A549 (cell line): ENCODE measurements around the gene NOX3. TPM values are rescaled to one million over a fixed set of nuclear protein-coding genes. Genes with fewer than 3 reads are reported as not detected.
A peak's percentile ranks its signal among the peaks of the same experiment; 100 is the strongest.

Experiments
- ATAC-seq, 2 experiments: fragments of 200-7000 bp in 1 of 2; fragments of >200 bp in 1 of 2; cut with Nextera tagmentation in 1 of 2; cut with Tn5 transposase in 1 of 2; 3 replicates each; pipeline versions ENCODE4 v1.8.0 to v1.9.1; 2018 to 2020; ENCODE audit warnings: mild to moderate bottlenecking in 1 of 2, moderate library complexity in 1 of 2
- CTCF ChIA-PET: fragments of 300-600 bp; sonication (Branson Sonifier 250); formaldehyde crosslinking; extraction: SDS; loops from one replicate; lab custom pipeline; 2021; ENCODE audit warnings: antibody characterized with exemption, inconsistent platforms; lab: Yijun Ruan, JAX
- POLR2A ChIA-PET: fragments of 350-600 bp; formaldehyde crosslinking; extraction: SDS; loops from one replicate; lab custom pipeline; 2021; ENCODE audit warnings: antibody characterized with exemption, inconsistent platforms; lab: Yijun Ruan, JAX
- DNase-seq, 2 experiments: peaks; one replicate each; pipeline versions ENCODE4 v3.0.0 to v3.0.0-alpha.2; 2011 to 2016; ENCODE audit warnings: low read depth in 1 of 2, low spot score in 1 of 2
- FAIRE-seq: peaks from 2 replicates; lab custom pipeline; 2011; peaks lifted over from hg19 to GRCh38; lab: Jason Lieb, UNC
- H3K27ac ChIP-seq, 2 experiments: fragments of >200 bp; sonication (Bioruptor Twin); formaldehyde crosslinking; 3 replicates each; pipeline ENCODE4 v1.5.1; 2016 to 2017
- H3K4me1 ChIP-seq: fragments of >200 bp; sonication (Bioruptor Twin); formaldehyde crosslinking; 3 replicates; pipeline ENCODE4 v1.6.1; 2016
- H3K4me2 ChIP-seq: fragments of >200 bp; sonication (Bioruptor Twin); formaldehyde crosslinking; 3 replicates; pipeline ENCODE4 v1.6.1; 2016
- H3K4me3 ChIP-seq: fragments of >200 bp; sonication (Bioruptor Twin); formaldehyde crosslinking; 3 replicates; pipeline ENCODE4 v1.5.1; 2016
- H3K9me3 ChIP-seq: fragments of >200 bp; sonication (Bioruptor Twin); formaldehyde crosslinking; 3 replicates; pipeline ENCODE4 v1.6.1; 2016
- CHD2 ChIP-seq: fragments of 150-350 bp; IDR thresholded peaks from 2 replicates; pipeline ENCODE4 v1.6.1; 2014; ENCODE audit warnings: low read length; ENCODE audit not compliant: partially characterized antibody
- EHF ChIP-seq: fragments of 250-450 bp; sonication (Bioruptor Pico); IDR thresholded peaks from 2 replicates; pipeline ENCODE4 v1.5.0; 2020; ENCODE audit warnings: mild to moderate bottlenecking
- HOXB5 ChIP-seq: fragments of 250-450 bp; sonication (Bioruptor Pico); IDR thresholded peaks from 2 replicates; pipeline ENCODE4 v1.5.0; 2020; ENCODE audit warnings: mild to moderate bottlenecking, moderate library complexity
- KDM5A ChIP-seq: fragments of 200-600 bp; sonication (generic); IDR thresholded peaks from 2 replicates; pipeline ENCODE4 v1.6.1; 2016; ENCODE audit warnings: antibody characterized with exemption, mild to moderate bottlenecking
- MAFK ChIP-seq: fragments of 450-650 bp; IDR thresholded peaks from 2 replicates; pipeline ENCODE4 v1.6.1; 2014; ENCODE audit not compliant: partially characterized antibody
- MYC ChIP-seq: IDR thresholded peaks from 2 replicates; pipeline ENCODE4 v1.6.1; 2012; ENCODE audit warnings: mild to moderate bottlenecking, inconsistent platforms, low read length, improper control_type of control experiment, borderline replicate concordance
- NFE2L2 ChIP-seq: fragments of 150-350 bp; conservative IDR thresholded peaks from 2 replicates; pipeline ENCODE4 v1.6.1; 2014; ENCODE audit warnings: low read length
- PHF8 ChIP-seq: fragments of 200-600 bp; sonication (generic); IDR thresholded peaks from 2 replicates; pipeline ENCODE4 v1.6.1; 2016; ENCODE audit warnings: low read depth, mild to moderate bottlenecking, antibody characterized with exemption, moderate library complexity, borderline replicate concordance
- POLR2A ChIP-seq: IDR thresholded peaks from 2 replicates; pipeline ENCODE4 v1.6.1; 2012; ENCODE audit warnings: mild to moderate bottlenecking, low read length
- RCOR1 ChIP-seq: fragments of 150-350 bp; IDR thresholded peaks from 2 replicates; pipeline ENCODE4 v1.6.1; 2014; ENCODE audit warnings: antibody characterized with exemption, low read length, low read depth
- RNF2 ChIP-seq: fragments of 200-600 bp; sonication (generic); IDR thresholded peaks from 2 replicates; pipeline ENCODE4 v1.6.1; 2016; ENCODE audit warnings: low read depth, mild to moderate bottlenecking, antibody characterized with exemption, moderate library complexity, borderline replicate concordance
- SREBF2 ChIP-seq: fragments of 450-650 bp; IDR thresholded peaks from 2 replicates; pipeline ENCODE4 v1.6.1; 2014; ENCODE audit warnings: mild to moderate bottlenecking, moderate library complexity
- TFCP2L1 ChIP-seq: fragments of 250-450 bp; sonication (Bioruptor Pico); IDR thresholded peaks from 2 replicates; pipeline ENCODE4 v1.5.0; 2021; ENCODE audit warnings: mild to moderate bottlenecking
- WGBS: methylation state at CpG from one replicate; pipeline ENCODE4 v1.1.6; 2017; ENCODE audit errors: missing lambda C conversion rate; 5-methylcytosine and 5-hydroxymethylcytosine counted together
- polyA plus RNA-seq, 4 experiments: library from polyadenylated mRNA; depleted of rRNA in 3 of 4; stranded (reverse); fragments of >200 nt; fragmentation: RNase III in 1 of 4; extraction: RNeasy Plus Mini Kit Qiagen cat#74134 plus additional on column Dnase treatment in 1 of 4; gene quantifications; 2 replicates in 3 of 4; 3 replicates in 1 of 4; pipeline ENCODE4 v1.2.3, GENCODE V29; 2011 to 2017
- TF ChIP-seq, protein P1 (sequence below): fragments of 450-650 bp; IDR thresholded peaks from 2 replicates; pipeline ENCODE4 v1.6.1; 2014; ENCODE audit warnings: antibody characterized with exemption
- TF ChIP-seq, protein P2 (sequence below): IDR thresholded peaks from 2 replicates; pipeline ENCODE4 v1.6.1; 2012
- TF ChIP-seq, protein P3 (sequence below): fragments of 250-450 bp; sonication (Bioruptor Pico); IDR thresholded peaks from 2 replicates; pipeline ENCODE4 v1.5.0; 2021; ENCODE audit warnings: mild to moderate bottlenecking, moderate library complexity, borderline replicate concordance
- TF ChIP-seq, protein P4 (sequence below): fragments of 200-600 bp; sonication (generic); IDR thresholded peaks from 2 replicates; pipeline ENCODE4 v1.6.1; 2016; ENCODE audit warnings: antibody characterized with exemption, mild to moderate bottlenecking, moderate library complexity
- TF ChIP-seq, protein P5 (sequence below): IDR thresholded peaks from 2 replicates; pipeline ENCODE4 v1.6.1; 2012; ENCODE audit warnings: low read depth, borderline replicate concordance

The NOX3 gene
- polyA plus RNA-seq, 2 of the 4 experiments (the other 2 are of a cell fraction), result not detected

DNA sequence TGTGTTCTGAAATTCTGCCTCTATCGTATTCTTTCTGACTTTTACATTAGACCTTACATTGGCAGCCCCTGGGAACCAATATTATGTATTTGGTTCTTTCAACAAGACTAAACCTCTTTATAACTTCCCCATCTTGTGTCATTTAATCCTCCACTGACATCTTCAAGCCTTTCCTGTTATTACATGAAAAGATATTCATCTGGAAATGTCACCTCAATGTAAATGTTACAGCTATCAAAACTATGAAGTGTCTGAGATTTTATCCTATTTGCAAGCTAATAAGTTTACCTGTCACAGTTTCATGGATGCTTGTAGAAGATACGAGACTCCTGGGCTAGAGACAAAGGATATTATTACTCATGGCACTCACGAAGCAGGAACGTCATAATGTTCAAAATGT, 43.9 kb upstream of the NOX3 start:
- Histone ChIP-seq H3K4me1 (peaks cover 8% of the 10 kb centered on the region), H3K27ac (peak overlapping the region in 1 of 2 experiments; percentile 31; a peak in 1 of 6 replicates), H3K4me3 (no peak overlapping the region), H3K4me2 (no peak overlapping the region), H3K9me3 (peaks cover 9% of the 10 kb centered on the region; the same call in 2 of the 3 replicates)
- WGBS, result 93% methylated on average over 4 of the region's 4 CpGs
- DNase-seq (no peak), FAIRE-seq (no peak), ATAC-seq (no peak)
- CTCF ChIA-PET, result interaction anchor here (1.0 to 1.5 kb wide), 2 partner anchors 9 to 18 kb away, joined by 3 read pairs; no protein-coding TSS in a partner anchor
- no peak for TF ChIP-seq MYC
- TF ChIP-seq EHF (CRISPR knock-in tag), result no peak
- TF ChIP-seq, protein P1, sequence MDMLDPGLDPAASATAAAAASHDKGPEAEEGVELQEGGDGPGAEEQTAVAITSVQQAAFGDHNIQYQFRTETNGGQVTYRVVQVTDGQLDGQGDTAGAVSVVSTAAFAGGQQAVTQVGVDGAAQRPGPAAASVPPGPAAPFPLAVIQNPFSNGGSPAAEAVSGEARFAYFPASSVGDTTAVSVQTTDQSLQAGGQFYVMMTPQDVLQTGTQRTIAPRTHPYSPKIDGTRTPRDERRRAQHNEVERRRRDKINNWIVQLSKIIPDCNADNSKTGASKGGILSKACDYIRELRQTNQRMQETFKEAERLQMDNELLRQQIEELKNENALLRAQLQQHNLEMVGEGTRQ, result no peak
- TF ChIP-seq PHF8, result no peak
- TF ChIP-seq HOXB5 (CRISPR knock-in tag), result no peak
- TF ChIP-seq, protein P2, sequence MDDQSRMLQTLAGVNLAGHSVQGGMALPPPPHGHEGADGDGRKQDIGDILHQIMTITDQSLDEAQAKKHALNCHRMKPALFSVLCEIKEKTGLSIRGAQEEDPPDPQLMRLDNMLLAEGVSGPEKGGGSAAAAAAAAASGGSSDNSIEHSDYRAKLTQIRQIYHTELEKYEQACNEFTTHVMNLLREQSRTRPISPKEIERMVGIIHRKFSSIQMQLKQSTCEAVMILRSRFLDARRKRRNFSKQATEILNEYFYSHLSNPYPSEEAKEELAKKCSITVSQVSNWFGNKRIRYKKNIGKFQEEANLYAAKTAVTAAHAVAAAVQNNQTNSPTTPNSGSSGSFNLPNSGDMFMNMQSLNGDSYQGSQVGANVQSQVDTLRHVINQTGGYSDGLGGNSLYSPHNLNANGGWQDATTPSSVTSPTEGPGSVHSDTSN, result no peak
- TF ChIP-seq, protein P3, sequence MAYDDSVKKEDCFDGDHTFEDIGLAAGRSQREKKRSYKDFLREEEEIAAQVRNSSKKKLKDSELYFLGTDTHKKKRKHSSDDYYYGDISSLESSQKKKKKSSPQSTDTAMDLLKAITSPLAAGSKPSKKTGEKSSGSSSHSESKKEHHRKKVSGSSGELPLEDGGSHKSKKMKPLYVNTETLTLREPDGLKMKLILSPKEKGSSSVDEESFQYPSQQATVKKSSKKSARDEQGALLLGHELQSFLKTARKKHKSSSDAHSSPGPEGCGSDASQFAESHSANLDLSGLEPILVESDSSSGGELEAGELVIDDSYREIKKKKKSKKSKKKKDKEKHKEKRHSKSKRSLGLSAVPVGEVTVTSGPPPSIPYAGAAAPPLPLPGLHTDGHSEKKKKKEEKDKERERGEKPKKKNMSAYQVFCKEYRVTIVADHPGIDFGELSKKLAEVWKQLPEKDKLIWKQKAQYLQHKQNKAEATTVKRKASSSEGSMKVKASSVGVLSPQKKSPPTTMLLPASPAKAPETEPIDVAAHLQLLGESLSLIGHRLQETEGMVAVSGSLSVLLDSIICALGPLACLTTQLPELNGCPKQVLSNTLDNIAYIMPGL (CRISPR knock-in tag), result no peak
- TF ChIP-seq RCOR1, result no peak
- no peak for TF ChIP-seq RNF2
- no peak for TF ChIP-seq POLR2A
- POLR2A ChIA-PET, result no interaction called here

DNA sequence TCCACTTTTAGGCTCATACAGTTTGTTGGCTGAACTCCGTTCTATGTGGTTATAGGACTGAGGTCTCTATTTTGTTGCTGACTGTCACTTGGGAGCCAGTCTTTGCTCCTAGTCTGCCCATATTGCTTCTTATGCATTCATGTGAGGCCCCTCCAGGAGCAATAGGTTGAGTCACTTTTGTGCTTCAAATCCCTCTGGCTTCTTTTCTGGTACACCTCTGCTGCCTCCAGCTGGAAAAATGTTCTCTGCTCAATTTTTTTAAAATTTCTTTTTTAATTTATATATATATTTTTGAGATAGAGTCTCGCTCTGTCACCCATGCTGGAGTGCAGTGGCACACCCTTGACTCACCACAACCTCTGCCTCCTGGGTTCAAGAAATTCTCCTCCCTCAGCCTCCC, 42.7 kb upstream of the NOX3 start:
- H3K4me3 ChIP-seq, result no peak overlapping the region

More for the DNA sequence above, 42.7 kb upstream of the NOX3 start:
- Histone ChIP-seq H3K4me1 (peaks cover 16% of the 10 kb centered on the region), H3K27ac (peak overlapping the region in 1 of 2 experiments; percentile 64; a peak in 2 of 6 replicates), H3K4me2 (no peak overlapping the region), H3K9me3 (peaks cover 9% of the 10 kb centered on the region; the same call in 2 of the 3 replicates)
- DNase-seq (no peak), FAIRE-seq (no peak), ATAC-seq (no peak)
- 97% methylated on average over 2 of the region's 2 CpGs for WGBS
- POLR2A ChIA-PET, result no interaction called here
- TF ChIP-seq PHF8 (no peak), RCOR1 (no peak), KDM5A (no peak), CHD2 (no peak), MYC (no peak), SREBF2 (no peak), TFCP2L1 (CRISPR knock-in tag) (no peak), MAFK (no peak), NFE2L2 (no peak)
- TF ChIP-seq, protein P4, sequence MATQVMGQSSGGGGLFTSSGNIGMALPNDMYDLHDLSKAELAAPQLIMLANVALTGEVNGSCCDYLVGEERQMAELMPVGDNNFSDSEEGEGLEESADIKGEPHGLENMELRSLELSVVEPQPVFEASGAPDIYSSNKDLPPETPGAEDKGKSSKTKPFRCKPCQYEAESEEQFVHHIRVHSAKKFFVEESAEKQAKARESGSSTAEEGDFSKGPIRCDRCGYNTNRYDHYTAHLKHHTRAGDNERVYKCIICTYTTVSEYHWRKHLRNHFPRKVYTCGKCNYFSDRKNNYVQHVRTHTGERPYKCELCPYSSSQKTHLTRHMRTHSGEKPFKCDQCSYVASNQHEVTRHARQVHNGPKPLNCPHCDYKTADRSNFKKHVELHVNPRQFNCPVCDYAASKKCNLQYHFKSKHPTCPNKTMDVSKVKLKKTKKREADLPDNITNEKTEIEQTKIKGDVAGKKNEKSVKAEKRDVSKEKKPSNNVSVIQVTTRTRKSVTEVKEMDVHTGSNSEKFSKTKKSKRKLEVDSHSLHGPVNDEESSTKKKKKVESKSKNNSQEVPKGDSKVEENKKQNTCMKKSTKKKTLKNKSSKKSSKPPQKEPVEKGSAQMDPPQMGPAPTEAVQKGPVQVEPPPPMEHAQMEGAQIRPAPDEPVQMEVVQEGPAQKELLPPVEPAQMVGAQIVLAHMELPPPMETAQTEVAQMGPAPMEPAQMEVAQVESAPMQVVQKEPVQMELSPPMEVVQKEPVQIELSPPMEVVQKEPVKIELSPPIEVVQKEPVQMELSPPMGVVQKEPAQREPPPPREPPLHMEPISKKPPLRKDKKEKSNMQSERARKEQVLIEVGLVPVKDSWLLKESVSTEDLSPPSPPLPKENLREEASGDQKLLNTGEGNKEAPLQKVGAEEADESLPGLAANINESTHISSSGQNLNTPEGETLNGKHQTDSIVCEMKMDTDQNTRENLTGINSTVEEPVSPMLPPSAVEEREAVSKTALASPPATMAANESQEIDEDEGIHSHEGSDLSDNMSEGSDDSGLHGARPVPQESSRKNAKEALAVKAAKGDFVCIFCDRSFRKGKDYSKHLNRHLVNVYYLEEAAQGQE, result no peak
- TF ChIP-seq, protein P5, sequence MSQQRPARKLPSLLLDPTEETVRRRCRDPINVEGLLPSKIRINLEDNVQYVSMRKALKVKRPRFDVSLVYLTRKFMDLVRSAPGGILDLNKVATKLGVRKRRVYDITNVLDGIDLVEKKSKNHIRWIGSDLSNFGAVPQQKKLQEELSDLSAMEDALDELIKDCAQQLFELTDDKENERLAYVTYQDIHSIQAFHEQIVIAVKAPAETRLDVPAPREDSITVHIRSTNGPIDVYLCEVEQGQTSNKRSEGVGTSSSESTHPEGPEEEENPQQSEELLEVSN, result no peak
- CTCF ChIA-PET, result no interaction called here
